Uterus (tissue), 4 donors: ENCODE results near the gene RPS8. TPM values are rescaled to one million over a fixed set of nuclear protein-coding genes. Genes with fewer than 3 reads are reported as not detected.

Source experiments
- DNase-seq, 2 donors: peaks; one replicate each; pipeline ENCODE4 v3.0.0-alpha.2; 2019 to 2020
- H3K27ac ChIP-seq, 2 donors: fragments of 200-600 bp; sonication (generic); 1 replicate in 1 of 2; 2 replicates in 1 of 2; pipeline ENCODE4 v1.5.1; 2016 to 2018
- H3K27me3 ChIP-seq, 2 donors: fragments of 200-600 bp; sonication (generic); one replicate each; pipeline ENCODE4 v1.5.1; 2018 to 2019; ENCODE audit warnings: control low read depth in 1 of 2
- H3K36me3 ChIP-seq, 2 donors: fragments of 200-600 bp; sonication (generic); one replicate each; pipeline ENCODE4 v1.5.1; 2019; ENCODE audit warnings: control low read depth in 1 of 2
- H3K4me1 ChIP-seq, 2 donors: fragments of 200-600 bp; sonication (generic); one replicate each; pipeline ENCODE4 v1.5.1; 2018 to 2019; ENCODE audit warnings: control low read depth in 1 of 2
- H3K4me3 ChIP-seq, 2 donors: fragments of 200-600 bp; sonication (generic); 1 replicate in 1 of 2; 2 replicates in 1 of 2; pipeline ENCODE4 v1.5.1; 2018 to 2019; ENCODE audit warnings: mild to moderate bottlenecking in 1 of 2
- H3K9me3 ChIP-seq, 2 donors: fragments of 200-600 bp; sonication (generic); one replicate each; pipeline ENCODE4 v1.5.1; 2019; ENCODE audit warnings: control low read depth in 1 of 2
- POLR2A ChIP-seq, 2 donors: fragments of 450-650 bp; IDR thresholded peaks; one replicate each; pipeline ENCODE4 v1.6.1; 2016; ENCODE audit warnings: antibody characterized with exemption in 2 of 2, mild to moderate bottlenecking in 1 of 2, moderate library complexity in 1 of 2
- intact Hi-C: fragments of 100-400 bp; cut with DNase I; formaldehyde crosslinking; loops from one replicate; pipeline ENCODE4 v1.15.1; 2023; ENCODE audit warnings: low total_unique reads
- total RNA-seq, 4 donors: library from RNA; depleted of rRNA in 3 of 4; stranded (reverse); fragments of >200 nt in 3 of 4; gene quantifications; one replicate each; pipeline versions ENCODE4 v1.1.0 to v1.2.4, GENCODE V29; 2014 to 2023
- TF ChIP-seq, protein P1 (sequence below), 4 experiments: fragments of 200-600 bp in 2 of 4; fragments of 450-650 bp in 2 of 4; sonication (generic) in 2 of 4; IDR thresholded peaks; one replicate each; pipeline ENCODE4 v1.5.1; 2016 to 2019; ENCODE audit warnings: antibody characterized with exemption in 4 of 4, mild to moderate bottlenecking in 2 of 4, moderate library complexity in 1 of 4
- donor health status: DM: yes; HTN: yes; CAD: no.

Gene RPS8
- total RNA-seq, 4 donors from 2014 or later = 2,651 to 7,196 (median 4,456) TPM

DNA sequence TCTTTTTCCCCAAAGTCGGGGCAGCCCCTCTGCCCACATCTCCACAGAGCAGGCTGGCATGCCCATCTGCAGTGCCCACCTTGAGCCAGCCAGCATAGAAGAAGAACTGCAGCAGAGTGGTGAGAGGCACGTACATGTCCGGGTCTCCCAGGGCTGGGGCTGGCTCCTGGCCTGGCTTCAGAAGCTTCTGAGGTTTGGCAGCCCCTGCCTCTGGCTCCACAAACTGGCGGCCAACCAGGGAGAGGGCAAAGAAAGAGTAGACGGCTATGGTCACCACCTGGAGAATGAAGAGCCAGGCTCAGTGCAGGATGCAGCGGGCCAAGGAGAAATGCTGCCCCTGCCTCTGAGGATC lies 9.7 kb downstream of the RPS8 start:
- no peaks in the 10 kb centered on the region for H3K36me3 ChIP-seq
- H3K27ac ChIP-seq = no peak overlapping the region
- TF ChIP-seq, protein P1, sequence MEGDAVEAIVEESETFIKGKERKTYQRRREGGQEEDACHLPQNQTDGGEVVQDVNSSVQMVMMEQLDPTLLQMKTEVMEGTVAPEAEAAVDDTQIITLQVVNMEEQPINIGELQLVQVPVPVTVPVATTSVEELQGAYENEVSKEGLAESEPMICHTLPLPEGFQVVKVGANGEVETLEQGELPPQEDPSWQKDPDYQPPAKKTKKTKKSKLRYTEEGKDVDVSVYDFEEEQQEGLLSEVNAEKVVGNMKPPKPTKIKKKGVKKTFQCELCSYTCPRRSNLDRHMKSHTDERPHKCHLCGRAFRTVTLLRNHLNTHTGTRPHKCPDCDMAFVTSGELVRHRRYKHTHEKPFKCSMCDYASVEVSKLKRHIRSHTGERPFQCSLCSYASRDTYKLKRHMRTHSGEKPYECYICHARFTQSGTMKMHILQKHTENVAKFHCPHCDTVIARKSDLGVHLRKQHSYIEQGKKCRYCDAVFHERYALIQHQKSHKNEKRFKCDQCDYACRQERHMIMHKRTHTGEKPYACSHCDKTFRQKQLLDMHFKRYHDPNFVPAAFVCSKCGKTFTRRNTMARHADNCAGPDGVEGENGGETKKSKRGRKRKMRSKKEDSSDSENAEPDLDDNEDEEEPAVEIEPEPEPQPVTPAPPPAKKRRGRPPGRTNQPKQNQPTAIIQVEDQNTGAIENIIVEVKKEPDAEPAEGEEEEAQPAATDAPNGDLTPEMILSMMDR (IDR thresholded peaks at IDR 0.05) = no peak
- TF ChIP-seq POLR2A (IDR thresholded peaks at IDR 0.05) = no peak
- intact Hi-C loops = loop anchor here (5.0 to 10.0 kb wide), 2 partner anchors 50 to 227 kb away; partner anchors contain the start of genes HECTD3 and UROD
- no peaks in the 10 kb centered on the region for H3K9me3 ChIP-seq
- H3K4me1 ChIP-seq = peaks cover 0 to 7% of the 10 kb centered on the region in 2 donors
- no peak for DNase-seq
- H3K4me3 ChIP-seq = no peak overlapping the region
- no peaks in the 10 kb centered on the region for H3K27me3 ChIP-seq

GRCh38 chr1:44785501-44786137 lies 10.3 kb downstream of the RPS8 start:
- peak overlapping the region; percentile 36 to 45 for H3K4me3 ChIP-seq
- no peaks in the 10 kb centered on the region for H3K27me3 ChIP-seq
- no peaks in the 10 kb centered on the region for H3K9me3 ChIP-seq
- TF ChIP-seq, protein P1 (IDR thresholded peaks at IDR 0.05) = no peak
- no peak for TF ChIP-seq POLR2A (IDR thresholded peaks at IDR 0.05)
- H3K27ac ChIP-seq = peak overlapping the region; percentile 68 to 77
- H3K4me1 ChIP-seq = peaks cover 0 to 7% of the 10 kb centered on the region in 2 donors
- no peaks in the 10 kb centered on the region for H3K36me3 ChIP-seq
- intact Hi-C loops = loop anchor here (5.0 to 10.0 kb wide), 2 partner anchors 49 to 227 kb away; partner anchors contain the start of genes HECTD3 and UROD
- DNase-seq = no peak

GRCh38 chr1:44786138-44786840 lies 10.9 kb downstream of the RPS8 start:
- intact Hi-C loops = loop anchor here (5.0 to 10.0 kb wide), 2 partner anchors 49 to 226 kb away; partner anchors contain the start of genes HECTD3 and UROD
- Histone ChIP-seq H3K27ac (peak overlapping the region; percentile 68 to 77), H3K4me3 (peak overlapping the region; percentile 36 to 45), H3K27me3 (no peaks in the 10 kb centered on the region), H3K4me1 (peaks cover 0 to 7% of the 10 kb centered on the region in 2 donors), H3K36me3 (no peaks in the 10 kb centered on the region), H3K9me3 (no peaks in the 10 kb centered on the region)
- peak in 1 of 2 donors; percentile 33 for TF ChIP-seq POLR2A (IDR thresholded peaks at IDR 0.05)
- TF ChIP-seq, protein P1 (IDR thresholded peaks at IDR 0.05) = peak; percentile 95 to 98 (median 97)
- DNase-seq = peak; percentile 64 to 78

GRCh38 chr1:44786841-44787426 lies 11.6 kb downstream of the RPS8 start:
- TF ChIP-seq POLR2A (IDR thresholded peaks at IDR 0.05) = no peak
- TF ChIP-seq, protein P1 (IDR thresholded peaks at IDR 0.05) = no peak
- H3K9me3 ChIP-seq = no peaks in the 10 kb centered on the region
- peaks cover 0 to 7% of the 10 kb centered on the region in 2 donors for H3K4me1 ChIP-seq
- no peak for DNase-seq
- H3K27me3 ChIP-seq = no peaks in the 10 kb centered on the region
- intact Hi-C loops = loop anchor here (5.0 to 10.0 kb wide), 2 partner anchors 48 to 225 kb away; partner anchors contain the start of genes HECTD3 and UROD
- H3K27ac ChIP-seq = peak overlapping the region; percentile 68 to 77
- no peaks in the 10 kb centered on the region for H3K36me3 ChIP-seq
- H3K4me3 ChIP-seq = peak overlapping the region in 1 of 2 donors; percentile 45
